ENCODE measurements around the gene SLC22A23. TPM values are rescaled to one million over a fixed set of nuclear protein-coding genes. Genes with fewer than 3 reads are reported as not detected.

SLC22A23 gene
- total and polyA plus RNA-seq, 2 experiments from 2014 or later, result 6.1 to 38.3 TPM

- Mint-ChIP-seq H3K36me3 (ENCODE audit: low read depth) (peaks cover 64% of the 10 kb centered on the region), H3K9me3 (peaks cover 5% of the 10 kb centered on the region; the same call in 2 of the 3 replicates), H3K4me1 (peaks cover 70% of the 10 kb centered on the region), H3K4me3 (no peak overlapping the region), H3K27ac (0 out of 2 replicates have a peak overlapping the region, but pooled peaks have one; percentile 74), H3K27me3 (ENCODE audit: insufficient read depth, low read depth, poor library complexity) (peaks cover 13% of the 10 kb centered on the region)
- Histone ChIP-seq H3K36me3 (ENCODE audit: insufficient read depth) (0 out of 2 replicates have a peak, but pooled peaks cover 6% of the 10 kb centered on the region), H2AFZ (no peak overlapping the region), H3K27ac (ENCODE audit: low read depth) (no peak overlapping the region), H3K9me2 (ENCODE audit: insufficient read depth) (no peaks in the 10 kb centered on the region), H3K27me3 (ENCODE audit: insufficient read depth) (no peaks in the 10 kb centered on the region), H3K79me2 (replicated peaks; ENCODE audit: insufficient read depth) (peaks cover 49% of the 10 kb centered on the region), H3K4me2 (no peak overlapping the region), H3K4me3 (no peak overlapping the region), H3F3A (replicated peaks; ENCODE audit: low read depth) (peaks cover 24% of the 10 kb centered on the region), H3K4me1 (ENCODE audit: insufficient read depth) (peaks cover 62% of the 10 kb centered on the region), H4K20me1 (replicated peaks; ENCODE audit: insufficient read depth) (no peaks in the 10 kb centered on the region)
- no peak for TF ChIP-seq CREB1 (CRISPR knock-in tag; IDR thresholded peaks at IDR 0.05; ENCODE audit: low read depth)
- no peak for TF ChIP-seq NANOG (IDR thresholded peaks at IDR 0.05; ENCODE audit: borderline replicate concordance)
- no peak for TF ChIP-seq ZNF331 (CRISPR knock-in tag; IDR thresholded peaks at IDR 0.05; ENCODE audit: low read depth)
- no peak for TF ChIP-seq REST (IDR thresholded peaks at IDR 0.05; ENCODE audit: unreplicated experiment)
- TF ChIP-seq, protein P1, sequence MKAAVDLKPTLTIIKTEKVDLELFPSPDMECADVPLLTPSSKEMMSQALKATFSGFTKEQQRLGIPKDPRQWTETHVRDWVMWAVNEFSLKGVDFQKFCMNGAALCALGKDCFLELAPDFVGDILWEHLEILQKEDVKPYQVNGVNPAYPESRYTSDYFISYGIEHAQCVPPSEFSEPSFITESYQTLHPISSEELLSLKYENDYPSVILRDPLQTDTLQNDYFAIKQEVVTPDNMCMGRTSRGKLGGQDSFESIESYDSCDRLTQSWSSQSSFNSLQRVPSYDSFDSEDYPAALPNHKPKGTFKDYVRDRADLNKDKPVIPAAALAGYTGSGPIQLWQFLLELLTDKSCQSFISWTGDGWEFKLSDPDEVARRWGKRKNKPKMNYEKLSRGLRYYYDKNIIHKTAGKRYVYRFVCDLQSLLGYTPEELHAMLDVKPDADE (IDR thresholded peaks at IDR 0.05), result no peak
- no peak for TF ChIP-seq POLR2AphosphoS5 (IDR thresholded peaks at IDR 0.05; ENCODE audit: low read depth)
- TF ChIP-seq, protein P2, sequence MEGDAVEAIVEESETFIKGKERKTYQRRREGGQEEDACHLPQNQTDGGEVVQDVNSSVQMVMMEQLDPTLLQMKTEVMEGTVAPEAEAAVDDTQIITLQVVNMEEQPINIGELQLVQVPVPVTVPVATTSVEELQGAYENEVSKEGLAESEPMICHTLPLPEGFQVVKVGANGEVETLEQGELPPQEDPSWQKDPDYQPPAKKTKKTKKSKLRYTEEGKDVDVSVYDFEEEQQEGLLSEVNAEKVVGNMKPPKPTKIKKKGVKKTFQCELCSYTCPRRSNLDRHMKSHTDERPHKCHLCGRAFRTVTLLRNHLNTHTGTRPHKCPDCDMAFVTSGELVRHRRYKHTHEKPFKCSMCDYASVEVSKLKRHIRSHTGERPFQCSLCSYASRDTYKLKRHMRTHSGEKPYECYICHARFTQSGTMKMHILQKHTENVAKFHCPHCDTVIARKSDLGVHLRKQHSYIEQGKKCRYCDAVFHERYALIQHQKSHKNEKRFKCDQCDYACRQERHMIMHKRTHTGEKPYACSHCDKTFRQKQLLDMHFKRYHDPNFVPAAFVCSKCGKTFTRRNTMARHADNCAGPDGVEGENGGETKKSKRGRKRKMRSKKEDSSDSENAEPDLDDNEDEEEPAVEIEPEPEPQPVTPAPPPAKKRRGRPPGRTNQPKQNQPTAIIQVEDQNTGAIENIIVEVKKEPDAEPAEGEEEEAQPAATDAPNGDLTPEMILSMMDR (conservative IDR thresholded peaks at IDR 0.05; ENCODE audit: low read depth in 2 of 2), result no peak
- no peak for TF ChIP-seq JUNB (IDR thresholded peaks at IDR 0.05; ENCODE audit: unreplicated experiment)
- TF ChIP-seq ZNF114 (CRISPR knock-in tag; IDR thresholded peaks at IDR 0.05), result no peak
- TF ChIP-seq, protein P3, sequence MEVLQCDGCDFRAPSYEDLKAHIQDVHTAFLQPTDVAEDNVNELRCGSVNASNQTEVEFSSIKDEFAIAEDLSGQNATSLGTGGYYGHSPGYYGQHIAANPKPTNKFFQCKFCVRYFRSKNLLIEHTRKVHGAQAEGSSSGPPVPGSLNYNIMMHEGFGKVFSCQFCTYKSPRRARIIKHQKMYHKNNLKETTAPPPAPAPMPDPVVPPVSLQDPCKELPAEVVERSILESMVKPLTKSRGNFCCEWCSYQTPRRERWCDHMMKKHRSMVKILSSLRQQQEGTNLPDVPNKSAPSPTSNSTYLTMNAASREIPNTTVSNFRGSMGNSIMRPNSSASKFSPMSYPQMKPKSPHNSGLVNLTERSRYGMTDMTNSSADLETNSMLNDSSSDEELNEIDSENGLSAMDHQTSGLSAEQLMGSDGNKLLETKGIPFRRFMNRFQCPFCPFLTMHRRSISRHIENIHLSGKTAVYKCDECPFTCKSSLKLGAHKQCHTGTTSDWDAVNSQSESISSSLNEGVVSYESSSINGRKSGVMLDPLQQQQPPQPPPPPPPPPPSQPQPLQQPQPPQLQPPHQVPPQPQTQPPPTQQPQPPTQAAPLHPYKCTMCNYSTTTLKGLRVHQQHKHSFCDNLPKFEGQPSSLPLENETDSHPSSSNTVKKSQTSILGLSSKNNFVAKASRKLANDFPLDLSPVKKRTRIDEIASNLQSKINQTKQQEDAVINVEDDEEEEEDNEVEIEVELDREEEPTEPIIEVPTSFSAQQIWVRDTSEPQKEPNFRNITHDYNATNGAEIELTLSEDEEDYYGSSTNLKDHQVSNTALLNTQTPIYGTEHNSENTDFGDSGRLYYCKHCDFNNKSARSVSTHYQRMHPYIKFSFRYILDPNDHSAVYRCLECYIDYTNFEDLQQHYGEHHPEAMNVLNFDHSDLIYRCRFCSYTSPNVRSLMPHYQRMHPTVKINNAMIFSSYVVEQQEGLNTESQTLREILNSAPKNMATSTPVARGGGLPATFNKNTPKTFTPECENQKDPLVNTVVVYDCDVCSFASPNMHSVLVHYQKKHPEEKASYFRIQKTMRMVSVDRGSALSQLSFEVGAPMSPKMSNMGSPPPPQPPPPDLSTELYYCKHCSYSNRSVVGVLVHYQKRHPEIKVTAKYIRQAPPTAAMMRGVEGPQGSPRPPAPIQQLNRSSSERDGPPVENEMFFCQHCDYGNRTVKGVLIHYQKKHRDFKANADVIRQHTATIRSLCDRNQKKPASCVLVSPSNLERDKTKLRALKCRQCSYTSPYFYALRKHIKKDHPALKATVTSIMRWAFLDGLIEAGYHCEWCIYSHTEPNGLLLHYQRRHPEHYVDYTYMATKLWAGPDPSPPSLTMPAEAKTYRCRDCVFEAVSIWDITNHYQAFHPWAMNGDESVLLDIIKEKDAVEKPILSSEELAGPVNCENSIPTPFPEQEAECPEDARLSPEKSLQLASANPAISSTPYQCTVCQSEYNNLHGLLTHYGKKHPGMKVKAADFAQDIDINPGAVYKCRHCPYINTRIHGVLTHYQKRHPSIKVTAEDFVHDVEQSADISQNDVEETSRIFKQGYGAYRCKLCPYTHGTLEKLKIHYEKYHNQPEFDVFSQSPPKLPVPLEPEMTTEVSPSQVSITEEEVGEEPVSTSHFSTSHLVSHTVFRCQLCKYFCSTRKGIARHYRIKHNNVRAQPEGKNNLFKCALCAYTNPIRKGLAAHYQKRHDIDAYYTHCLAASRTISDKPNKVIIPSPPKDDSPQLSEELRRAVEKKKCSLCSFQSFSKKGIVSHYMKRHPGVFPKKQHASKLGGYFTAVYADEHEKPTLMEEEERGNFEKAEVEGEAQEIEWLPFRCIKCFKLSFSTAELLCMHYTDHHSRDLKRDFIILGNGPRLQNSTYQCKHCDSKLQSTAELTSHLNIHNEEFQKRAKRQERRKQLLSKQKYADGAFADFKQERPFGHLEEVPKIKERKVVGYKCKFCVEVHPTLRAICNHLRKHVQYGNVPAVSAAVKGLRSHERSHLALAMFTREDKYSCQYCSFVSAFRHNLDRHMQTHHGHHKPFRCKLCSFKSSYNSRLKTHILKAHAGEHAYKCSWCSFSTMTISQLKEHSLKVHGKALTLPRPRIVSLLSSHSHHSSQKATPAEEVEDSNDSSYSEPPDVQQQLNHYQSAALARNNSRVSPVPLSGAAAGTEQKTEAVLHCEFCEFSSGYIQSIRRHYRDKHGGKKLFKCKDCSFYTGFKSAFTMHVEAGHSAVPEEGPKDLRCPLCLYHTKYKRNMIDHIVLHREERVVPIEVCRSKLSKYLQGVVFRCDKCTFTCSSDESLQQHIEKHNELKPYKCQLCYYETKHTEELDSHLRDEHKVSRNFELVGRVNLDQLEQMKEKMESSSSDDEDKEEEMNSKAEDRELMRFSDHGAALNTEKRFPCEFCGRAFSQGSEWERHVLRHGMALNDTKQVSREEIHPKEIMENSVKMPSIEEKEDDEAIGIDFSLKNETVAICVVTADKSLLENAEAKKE (CRISPR knock-in tag; IDR thresholded peaks at IDR 0.05), result no peak
- TF ChIP-seq EZH2 (IDR thresholded peaks at IDR 0.05; ENCODE audit: low read depth, unreplicated experiment), result no peak
- TF ChIP-seq STAT1 (IDR thresholded peaks at IDR 0.05; ENCODE audit: unreplicated experiment), result no peak
- TF ChIP-seq EZH2phosphoT487 (IDR thresholded peaks at IDR 0.05; ENCODE audit: unreplicated experiment), result no peak
- ATAC-seq (no peak), DNase-seq (ENCODE audit: low spot score) (no peak)
Measured at GRCh38 chr6:3411967-3412778, 44.7 kb downstream of the SLC22A23 start.
